Body of pancreas (tissue), 4 donors: Measurements from ENCODE around the gene CYS1. TPM values are rescaled to one million over a fixed set of nuclear protein-coding genes. Genes with fewer than 3 reads are reported as not detected.

Experiments used
- ATAC-seq: fragments of 150-250 bp; one replicate; pipeline ENCODE4 v1.9.1; 2016
- DNase-seq, 4 donors: peaks; one replicate each; pipeline ENCODE4 v3.0.0-alpha.2; 2019
- H3K27ac ChIP-seq, 4 donors: fragments of 200-600 bp; sonication (generic); 1 replicate in 3 of 4; 2 replicates in 1 of 4; pipeline versions ENCODE4 v1.5.1 to v1.6.1; 2016 to 2019; ENCODE audit warnings: mild to moderate bottlenecking in 1 of 4, mixed read lengths in 1 of 4, moderate library complexity in 1 of 4
- H3K27me3 ChIP-seq, 2 donors: fragments of 200-600 bp; sonication (generic); one replicate each; pipeline ENCODE4 v1.6.0; 2016; ENCODE audit warnings: mild to moderate bottlenecking in 1 of 2
- H3K36me3 ChIP-seq, 2 donors: fragments of 200-600 bp; sonication (generic); replicated peaks in 1 of 2; 2 replicates each; pipeline ENCODE4 v1.5.1; 2016; ENCODE audit warnings: low read depth in 2 of 2; ENCODE audit not compliant: insufficient read depth in 1 of 2
- H3K4me1 ChIP-seq: fragments of 200-600 bp; sonication (generic); one replicate; pipeline ENCODE4 v1.6.0; 2016
- H3K4me3 ChIP-seq, 2 donors: fragments of 200-600 bp; sonication (generic); 1 replicate in 1 of 2; 2 replicates in 1 of 2; pipeline ENCODE4 v1.5.1; 2016 to 2019
- H3K9me3 ChIP-seq, 3 donors: fragments of 200-600 bp; sonication (generic); 1 replicate in 2 of 3; 2 replicates in 1 of 3; pipeline ENCODE4 v1.5.1; 2016
- POLR2A ChIP-seq, 3 donors: fragments of 450-650 bp; IDR thresholded peaks; one replicate each; pipeline ENCODE4 v1.6.1; 2016; ENCODE audit warnings: antibody characterized with exemption in 3 of 3, mild to moderate bottlenecking in 2 of 3
- WGBS, 2 donors: methylation state at CpG; one replicate each; pipeline ENCODE4 v1.1.5; 2017; 5-methylcytosine and 5-hydroxymethylcytosine counted together
- intact Hi-C: fragments of 100-400 bp; cut with DNase I; formaldehyde crosslinking; loops from one replicate; pipeline ENCODE4 v1.15.1; 2023
- total RNA-seq, 2 donors: library from RNA; depleted of rRNA; stranded (reverse); fragments of >200 nt; gene quantifications; one replicate each; pipeline ENCODE4 v1.1.0, GENCODE V29; 2016
- TF ChIP-seq, protein P1 (sequence below), 7 experiments: fragments of 450-650 bp in 4 of 7; fragments of 200-600 bp in 3 of 7; sonication (generic) in 3 of 7; IDR thresholded peaks; one replicate each; pipeline ENCODE4 v1.5.1; 2016 to 2019; ENCODE audit warnings: antibody characterized with exemption in 7 of 7

The CYS1 gene
- total RNA-seq, 2 donors from 2014 or later, result 30.4 to 36.6 TPM

DNA sequence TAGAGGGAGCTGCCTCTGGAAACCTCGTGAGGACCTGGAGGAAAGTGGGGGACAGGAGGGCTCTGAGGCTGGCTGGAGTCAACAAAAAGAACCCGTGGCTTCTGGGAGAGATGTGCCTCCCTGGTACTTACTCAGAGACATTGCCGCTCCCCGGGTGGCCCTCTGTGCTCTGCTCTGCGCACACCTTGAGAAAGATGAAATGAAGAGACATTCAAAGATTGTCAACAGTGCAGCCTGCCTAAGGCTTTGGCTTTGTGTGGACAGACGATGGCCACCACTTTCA is 14.5 kb downstream of the CYS1 start:
- no peak for ATAC-seq
- H3K4me3 ChIP-seq, result no peak overlapping the region
- no peaks in the 10 kb centered on the region for H3K4me1 ChIP-seq
- no peaks in the 10 kb centered on the region for H3K27me3 ChIP-seq
- no peaks in the 10 kb centered on the region for H3K9me3 ChIP-seq
- no peak for TF ChIP-seq POLR2A (IDR thresholded peaks at IDR 0.05)
- TF ChIP-seq, protein P1, sequence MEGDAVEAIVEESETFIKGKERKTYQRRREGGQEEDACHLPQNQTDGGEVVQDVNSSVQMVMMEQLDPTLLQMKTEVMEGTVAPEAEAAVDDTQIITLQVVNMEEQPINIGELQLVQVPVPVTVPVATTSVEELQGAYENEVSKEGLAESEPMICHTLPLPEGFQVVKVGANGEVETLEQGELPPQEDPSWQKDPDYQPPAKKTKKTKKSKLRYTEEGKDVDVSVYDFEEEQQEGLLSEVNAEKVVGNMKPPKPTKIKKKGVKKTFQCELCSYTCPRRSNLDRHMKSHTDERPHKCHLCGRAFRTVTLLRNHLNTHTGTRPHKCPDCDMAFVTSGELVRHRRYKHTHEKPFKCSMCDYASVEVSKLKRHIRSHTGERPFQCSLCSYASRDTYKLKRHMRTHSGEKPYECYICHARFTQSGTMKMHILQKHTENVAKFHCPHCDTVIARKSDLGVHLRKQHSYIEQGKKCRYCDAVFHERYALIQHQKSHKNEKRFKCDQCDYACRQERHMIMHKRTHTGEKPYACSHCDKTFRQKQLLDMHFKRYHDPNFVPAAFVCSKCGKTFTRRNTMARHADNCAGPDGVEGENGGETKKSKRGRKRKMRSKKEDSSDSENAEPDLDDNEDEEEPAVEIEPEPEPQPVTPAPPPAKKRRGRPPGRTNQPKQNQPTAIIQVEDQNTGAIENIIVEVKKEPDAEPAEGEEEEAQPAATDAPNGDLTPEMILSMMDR (IDR thresholded peaks at IDR 0.05), result no peak
- H3K27ac ChIP-seq, result no peak overlapping the region
- intact Hi-C loops, result no loop called here
- no peak for DNase-seq
- H3K36me3 ChIP-seq, result no peaks in the 10 kb centered on the region
- WGBS, 2 donors, result 80 to 85% methylated on average over 6 of the region's 6 CpGs

DNA sequence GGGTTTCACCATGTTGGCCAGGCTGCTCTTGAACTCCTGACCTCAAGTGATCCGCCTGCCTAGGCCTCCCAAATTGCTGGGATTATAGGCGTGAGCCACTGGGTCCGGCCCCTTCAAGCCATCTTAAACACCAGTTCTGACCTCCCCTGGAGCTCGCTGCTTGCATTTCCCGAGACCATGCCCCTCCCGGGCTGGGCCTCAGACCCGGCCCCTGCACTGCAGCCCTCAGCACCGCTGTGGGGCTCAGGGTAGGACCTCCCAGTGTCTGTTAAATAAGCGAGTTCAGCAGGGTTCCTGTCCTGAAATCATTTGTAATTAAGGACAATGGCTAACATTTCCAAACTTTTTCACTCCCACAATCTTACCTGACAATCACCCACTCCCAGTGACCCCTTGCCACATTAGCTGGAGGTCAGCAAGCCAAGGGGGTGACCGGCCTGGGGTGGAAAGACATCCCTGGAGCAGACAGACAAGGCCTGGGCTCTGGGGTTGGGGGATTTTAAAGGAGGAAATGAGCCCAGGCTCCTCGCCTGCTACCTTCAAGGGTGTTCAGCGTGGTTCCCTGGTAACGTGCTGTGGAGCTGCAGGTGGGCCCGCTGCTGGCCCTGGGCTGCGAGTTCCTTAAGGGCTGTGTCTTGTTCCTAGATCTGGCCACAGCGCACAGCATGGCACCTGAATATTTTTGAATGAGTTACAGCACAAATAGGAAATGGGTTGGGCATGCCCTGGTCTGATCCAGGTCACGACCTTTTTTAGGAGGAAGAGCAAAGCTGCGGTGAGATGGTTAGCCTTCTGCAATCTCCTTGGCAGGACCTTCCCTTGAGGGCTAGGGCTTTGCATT is 15.1 kb downstream of the CYS1 start:
- no peak for ATAC-seq
- Histone ChIP-seq H3K9me3 (no peaks in the 10 kb centered on the region), H3K4me3 (no peak overlapping the region), H3K4me1 (peaks cover 2% of the 10 kb centered on the region), H3K36me3 (no peaks in the 10 kb centered on the region), H3K27ac (no peak overlapping the region), H3K27me3 (no peaks in the 10 kb centered on the region)
- TF ChIP-seq, protein P1 (IDR thresholded peaks at IDR 0.05), result no peak
- TF ChIP-seq POLR2A (IDR thresholded peaks at IDR 0.05), result no peak
- intact Hi-C loops, result no loop called here
- 84 to 90% methylated on average over 18 of the region's 18 CpGs for WGBS, 2 donors
- no peak for DNase-seq

DNA sequence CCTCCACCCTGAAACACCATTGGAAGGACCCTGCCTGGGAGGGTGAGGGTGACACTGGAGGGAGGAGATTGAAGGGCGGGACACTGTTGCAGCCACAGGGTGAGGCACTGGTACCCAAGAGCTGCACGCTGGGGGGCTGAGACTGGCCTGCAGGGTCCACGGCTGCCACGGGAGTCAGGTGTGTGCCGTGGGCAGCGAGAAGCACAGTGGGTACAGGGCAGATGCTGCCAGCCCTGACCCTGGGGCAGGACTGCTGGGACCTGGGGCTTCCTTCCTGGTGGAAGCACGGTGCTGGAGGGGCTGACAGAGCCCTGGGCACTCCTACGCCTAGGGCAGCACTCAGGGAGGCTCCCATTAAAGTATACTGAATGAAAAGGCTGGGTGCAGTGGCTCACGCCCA is 16.6 kb downstream of the CYS1 start:
- TF ChIP-seq POLR2A (IDR thresholded peaks at IDR 0.05), result no peak
- TF ChIP-seq, protein P1 (IDR thresholded peaks at IDR 0.05), result no peak
- Histone ChIP-seq H3K4me1 (peaks cover 5% of the 10 kb centered on the region), H3K27me3 (no peaks in the 10 kb centered on the region), H3K4me3 (no peak overlapping the region), H3K27ac (no peak overlapping the region), H3K36me3 (no peaks in the 10 kb centered on the region), H3K9me3 (no peaks in the 10 kb centered on the region)
- intact Hi-C loops, result no loop called here
- 85 to 94% methylated on average over 2 to 9 of the region's 9 CpGs for WGBS, 2 donors
- DNase-seq (no peak), ATAC-seq (no peak)

DNA sequence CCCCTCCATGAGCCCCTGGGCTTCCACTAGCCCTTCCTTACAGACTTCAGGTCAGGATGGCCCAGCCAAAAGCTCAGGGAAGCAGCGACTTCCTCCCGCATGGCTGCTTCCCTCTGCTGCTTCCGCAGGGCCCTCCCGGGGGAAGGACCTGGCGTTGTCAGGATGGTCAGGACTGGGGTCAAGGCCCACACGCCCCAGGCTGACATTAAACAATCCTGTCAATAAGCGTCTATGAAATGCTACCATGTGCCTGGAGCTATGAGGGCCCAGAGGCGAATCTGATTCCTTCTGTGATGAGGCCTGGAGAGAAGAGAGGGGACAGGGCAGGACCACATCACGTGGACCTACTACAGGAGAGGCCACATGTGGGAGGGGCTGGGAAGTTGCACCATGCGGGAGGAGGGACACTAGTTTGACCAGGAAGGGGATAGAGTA is 17.3 kb downstream of the CYS1 start:
- H3K4me1 ChIP-seq, result peaks cover 5% of the 10 kb centered on the region
- H3K36me3 ChIP-seq, result no peaks in the 10 kb centered on the region
- H3K27me3 ChIP-seq, result no peaks in the 10 kb centered on the region
- TF ChIP-seq, protein P1 (IDR thresholded peaks at IDR 0.05), result no peak
- TF ChIP-seq POLR2A (IDR thresholded peaks at IDR 0.05), result no peak
- intact Hi-C loops, result no loop called here
- 65 to 87% methylated on average over 5 to 10 of the region's 10 CpGs for WGBS, 2 donors
- no peak overlapping the region for H3K4me3 ChIP-seq
- no peak for ATAC-seq
- no peak for DNase-seq
- H3K27ac ChIP-seq, result no peak overlapping the region
- H3K9me3 ChIP-seq, result no peaks in the 10 kb centered on the region
